GM21528 (cell line): Measurements from ENCODE around the gene MED13L.

Experiments used
- ATAC-seq: cut with Tn5 transposase; IDR thresholded peaks from one replicate; pipeline ENCODE4 v1.9.1; 2021; ENCODE audit warnings: mild to moderate bottlenecking, moderate library complexity; ENCODE audit not compliant: unreplicated experiment, low FRiP score

The MED13L gene

GRCh38 chr12:116188581-116188980 is 88.9 kb downstream of the MED13L start:
- no peak for ATAC-seq

GRCh38 chr12:116187151-116187511 is 90.4 kb downstream of the MED13L start:
- no peak for ATAC-seq

DNA sequence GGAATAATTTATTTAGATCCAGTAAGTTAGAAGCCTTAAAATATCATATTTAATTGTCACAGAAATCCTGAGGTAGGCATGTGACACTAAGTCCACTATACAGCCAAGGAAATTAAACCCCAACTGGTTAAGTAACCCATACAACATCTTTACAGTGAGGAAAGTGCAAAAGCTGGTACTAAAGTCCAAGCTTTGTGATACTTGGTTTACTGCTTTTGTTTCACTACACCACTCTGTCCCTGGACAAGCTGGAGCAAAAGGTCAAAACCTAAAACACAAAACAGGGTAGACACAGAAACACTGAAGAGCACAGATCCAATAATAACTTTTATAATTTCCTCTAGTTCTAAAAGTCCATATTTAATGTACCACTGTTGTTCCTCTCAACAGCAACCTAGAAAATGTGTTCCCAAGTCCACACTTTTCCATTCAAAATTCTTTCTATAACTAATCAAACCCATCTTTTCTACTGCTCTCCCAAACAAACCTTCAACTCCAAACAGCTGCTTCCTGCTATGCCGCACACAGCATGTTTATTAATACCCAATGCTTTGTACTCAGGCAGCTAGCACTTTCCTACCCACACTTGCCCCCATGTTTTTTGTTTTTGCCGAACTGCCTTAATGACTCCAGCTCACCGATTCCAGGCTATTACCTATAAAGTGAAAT is 90.9 kb downstream of the MED13L start:
- ATAC-seq = no peak

DNA sequence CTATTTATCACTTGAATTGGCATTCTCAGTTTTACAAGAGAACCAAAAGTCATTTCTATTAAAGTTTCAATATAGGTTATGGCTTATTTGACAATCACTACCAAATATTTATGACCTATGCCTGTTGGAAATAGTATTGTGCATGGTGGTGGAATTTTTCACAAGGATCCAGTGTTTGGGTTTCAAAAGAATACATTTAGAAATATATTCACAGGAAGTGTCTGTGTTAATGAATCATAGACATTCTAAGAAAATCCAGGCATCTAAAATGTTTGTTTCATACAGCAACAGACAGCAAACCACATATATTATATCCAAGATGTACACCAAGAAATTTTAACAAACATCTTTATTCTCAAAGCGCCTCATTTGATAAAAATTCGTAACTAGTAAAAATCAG is 92.7 kb downstream of the MED13L start:
- no peak for ATAC-seq

GRCh38 chr12:116183741-116184141 is 93.8 kb downstream of the MED13L start:
- no peak for ATAC-seq

GRCh38 chr12:116182359-116183063 is 95.0 kb downstream of the MED13L start:
- no peak for ATAC-seq

DNA sequence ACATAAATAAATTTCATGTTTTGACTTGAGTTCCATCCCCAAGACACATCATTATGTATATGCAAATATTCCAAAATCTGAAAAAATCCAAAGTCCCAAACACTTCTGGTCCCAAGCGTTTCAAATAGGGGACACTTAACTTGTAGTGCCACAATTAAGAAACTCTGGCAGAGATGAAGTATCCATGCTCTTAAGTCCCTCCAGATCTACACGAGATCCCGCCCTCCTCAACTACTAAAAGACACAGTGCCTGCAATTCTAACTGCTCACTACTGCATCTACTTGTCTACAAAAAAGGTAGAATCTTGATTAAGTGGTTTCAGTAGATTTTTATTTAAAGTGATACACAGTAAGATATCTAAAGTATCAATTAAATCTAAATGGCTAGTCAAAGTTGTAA is 97.0 kb downstream of the MED13L start:
- ATAC-seq = no peak

DNA sequence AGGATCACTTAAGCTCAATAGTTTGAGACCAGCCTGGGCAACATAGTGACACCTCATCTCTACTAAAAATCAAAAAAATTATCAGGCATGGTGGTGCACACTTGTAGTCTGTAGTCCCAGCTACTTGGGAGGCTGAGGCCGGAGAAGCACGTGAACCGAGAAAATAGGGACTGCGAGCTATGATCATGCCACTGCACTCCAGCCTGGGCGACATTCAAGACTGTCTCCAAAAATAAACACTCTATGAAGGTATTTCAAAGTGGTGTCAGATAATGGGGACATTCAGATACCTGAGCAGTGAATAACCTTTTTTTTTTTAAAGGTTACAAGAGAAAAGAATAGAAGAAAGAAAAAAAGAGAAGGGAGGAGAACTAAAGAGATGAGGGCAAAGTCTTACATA is 98.1 kb downstream of the MED13L start:
- ATAC-seq = no peak

- no peak for ATAC-seq
Measured at GRCh38 chr12:116177017-116177416, 100.5 kb downstream of the MED13L start.

DNA sequence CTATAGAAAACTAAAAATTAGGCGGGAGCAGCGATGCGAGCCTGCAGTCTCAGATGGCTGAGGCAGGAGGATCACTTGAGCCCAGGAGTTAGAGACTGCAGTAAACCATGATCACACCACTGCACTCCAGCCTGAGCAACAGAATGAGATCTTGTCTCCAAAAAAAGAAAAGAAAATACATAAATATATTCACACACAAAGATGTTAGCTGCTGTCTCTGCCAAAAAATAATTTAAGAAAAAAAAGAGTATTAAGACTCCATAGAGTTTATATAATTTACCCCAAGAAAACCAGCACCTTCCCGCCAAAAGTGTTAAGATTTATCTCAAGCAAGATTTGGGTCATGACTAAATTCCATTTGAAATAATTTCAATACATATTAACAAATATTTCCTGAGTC is 102.6 kb downstream of the MED13L start:
- ATAC-seq = no peak

DNA sequence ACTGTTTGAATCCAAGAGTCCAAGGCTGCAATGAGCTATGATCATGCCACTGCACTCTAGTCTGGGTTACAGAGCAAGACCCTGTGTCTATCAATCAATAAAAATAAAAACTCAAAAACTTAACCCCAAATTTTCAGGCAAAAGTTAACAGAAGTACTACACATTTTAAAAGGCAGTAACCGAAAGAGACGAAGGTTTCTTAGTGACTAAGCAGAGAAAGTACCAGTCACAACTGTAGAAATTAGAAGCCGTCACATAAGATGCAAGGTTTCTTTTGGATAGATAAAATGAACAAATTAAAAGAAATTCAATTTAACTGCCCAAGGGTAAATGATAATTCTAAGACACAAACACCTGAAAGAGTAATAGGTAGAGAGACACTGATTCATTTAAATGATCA is 103.5 kb downstream of the MED13L start:
- no peak for ATAC-seq

DNA sequence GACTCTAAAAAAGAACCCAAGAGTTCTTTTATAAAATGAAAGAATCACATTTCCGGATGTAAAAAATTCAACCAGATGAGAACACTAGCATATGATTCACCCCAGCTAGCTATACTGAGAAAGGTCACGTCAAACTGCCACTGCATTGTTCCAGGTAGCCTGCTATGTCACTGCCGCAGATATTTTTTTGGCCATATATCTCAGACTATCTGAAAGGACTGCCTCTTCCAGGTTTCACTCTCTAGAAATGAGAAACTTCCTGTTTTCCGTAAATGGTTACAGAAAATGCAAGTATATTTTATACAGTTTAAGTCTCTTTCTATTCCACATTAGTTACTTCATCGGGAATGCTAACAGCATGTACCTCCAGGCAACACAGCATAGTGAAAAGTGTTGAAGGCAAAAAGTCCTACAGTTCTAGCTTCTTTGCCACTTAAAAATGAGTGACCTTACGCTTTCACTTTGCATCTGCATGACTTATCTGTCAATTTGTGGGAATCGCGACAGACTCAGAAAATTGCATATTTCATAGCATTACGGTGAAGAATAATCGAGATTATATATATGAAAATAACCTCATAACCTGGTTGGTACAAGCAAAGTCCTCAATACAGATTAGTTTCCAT is 105.2 kb downstream of the MED13L start:
- peak; percentile 90 for ATAC-seq

DNA sequence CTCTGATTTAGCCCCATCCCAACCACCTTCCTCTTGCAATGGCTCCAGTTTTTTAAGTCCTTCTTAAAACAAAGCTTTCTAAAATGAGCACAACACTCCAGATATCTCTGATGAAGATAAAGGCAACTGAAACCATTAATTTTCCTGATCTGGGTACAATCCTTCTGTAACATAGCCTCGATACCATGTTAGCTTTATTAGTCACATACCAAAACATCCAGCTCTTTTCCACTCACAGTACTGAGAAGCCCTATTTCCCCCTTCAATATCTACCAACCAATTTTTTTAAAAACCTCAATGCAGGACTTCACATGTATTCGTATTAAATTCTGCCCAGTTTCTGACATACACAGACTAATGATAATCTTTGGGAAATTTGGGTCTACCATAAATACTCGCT is 105.9 kb downstream of the MED13L start:
- no peak for ATAC-seq

DNA sequence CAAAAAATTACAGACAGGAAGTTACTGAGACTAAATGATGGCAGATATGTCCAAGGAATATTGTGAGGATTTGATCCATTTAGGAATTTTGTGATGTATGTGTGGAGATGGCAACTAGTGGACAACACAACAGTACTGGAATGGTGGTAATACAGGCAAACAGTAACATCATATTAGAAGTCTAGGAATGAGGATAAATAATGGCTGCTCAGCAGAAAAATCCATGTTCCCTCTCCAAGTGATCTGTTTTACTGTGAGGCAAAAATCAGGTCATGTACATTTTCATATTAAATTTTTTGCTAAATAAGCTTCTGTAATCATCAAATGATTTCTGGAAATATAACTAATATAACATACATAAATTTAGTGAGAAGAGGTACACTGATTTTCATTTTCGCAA is 108.4 kb downstream of the MED13L start:
- ATAC-seq = no peak

- no peak for ATAC-seq
Measured at GRCh38 chr12:116166306-116166705, 111.2 kb downstream of the MED13L start.

- no peak for ATAC-seq
Measured at GRCh38 chr12:116165036-116165425, 112.5 kb downstream of the MED13L start.

- ATAC-seq = no peak
Measured at GRCh38 chr12:116164250-116165035, 113.0 kb downstream of the MED13L start.

DNA sequence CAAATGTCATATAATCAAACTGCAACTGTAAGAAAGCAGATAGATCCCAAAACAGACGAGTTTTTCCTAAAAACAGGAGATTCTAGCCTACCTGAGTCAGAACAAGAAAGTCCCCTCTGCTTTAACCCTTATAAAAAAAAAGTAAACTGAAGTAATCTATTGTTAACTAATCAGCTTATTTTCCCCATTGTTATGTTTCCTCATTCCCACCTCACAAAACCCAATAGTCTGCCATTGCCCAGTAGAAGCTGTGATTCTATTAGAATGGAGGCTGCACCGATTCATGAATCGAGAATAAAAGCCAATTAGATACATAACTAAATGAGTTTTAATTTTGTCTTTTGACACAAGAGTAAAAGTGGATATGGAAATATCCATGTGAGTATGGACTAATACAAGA is 115.4 kb downstream of the MED13L start:
- ATAC-seq = no peak

GRCh38 chr12:116161588-116161987 is 115.9 kb downstream of the MED13L start:
- no peak for ATAC-seq

- no peak for ATAC-seq
Measured at GRCh38 chr12:116160883-116161458, 116.5 kb downstream of the MED13L start.

- no peak for ATAC-seq
Measured at GRCh38 chr12:116160231-116160630, 117.3 kb downstream of the MED13L start.
